ENCODE measurements around the gene KMT5C.

DNA sequence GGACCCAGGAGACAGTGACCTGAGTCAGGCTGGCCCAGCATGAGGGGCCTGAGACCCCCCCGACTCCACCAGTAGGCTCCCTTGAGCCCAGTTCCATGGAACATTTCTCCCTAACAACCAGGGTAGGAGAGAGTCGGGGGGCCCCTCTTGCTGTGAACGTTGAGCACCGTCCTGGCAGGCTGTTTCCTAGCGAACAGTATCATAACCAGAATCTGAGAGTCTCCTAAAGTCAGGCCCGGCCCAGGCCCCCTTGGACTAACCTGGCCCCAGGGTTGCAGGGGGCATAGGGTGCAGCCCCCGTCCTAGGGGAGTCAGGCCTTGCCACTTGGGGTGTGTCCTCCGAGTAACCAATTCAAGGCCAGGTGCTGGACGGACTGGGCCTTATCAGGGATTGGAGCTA, 28.3 kb upstream of the KMT5C start:
- TF ChIP-seq ARNTL (CRISPR knock-in tag; IDR thresholded peaks at IDR 0.05; ENCODE audit: borderline replicate concordance, low read depth) = no peak
- no peak for TF ChIP-seq PPARA (CRISPR knock-in tag; IDR thresholded peaks at IDR 0.05; ENCODE audit: borderline replicate concordance)
- TF ChIP-seq RARB (CRISPR knock-in tag; IDR thresholded peaks at IDR 0.05) = no peak
- TF ChIP-seq, protein P1, sequence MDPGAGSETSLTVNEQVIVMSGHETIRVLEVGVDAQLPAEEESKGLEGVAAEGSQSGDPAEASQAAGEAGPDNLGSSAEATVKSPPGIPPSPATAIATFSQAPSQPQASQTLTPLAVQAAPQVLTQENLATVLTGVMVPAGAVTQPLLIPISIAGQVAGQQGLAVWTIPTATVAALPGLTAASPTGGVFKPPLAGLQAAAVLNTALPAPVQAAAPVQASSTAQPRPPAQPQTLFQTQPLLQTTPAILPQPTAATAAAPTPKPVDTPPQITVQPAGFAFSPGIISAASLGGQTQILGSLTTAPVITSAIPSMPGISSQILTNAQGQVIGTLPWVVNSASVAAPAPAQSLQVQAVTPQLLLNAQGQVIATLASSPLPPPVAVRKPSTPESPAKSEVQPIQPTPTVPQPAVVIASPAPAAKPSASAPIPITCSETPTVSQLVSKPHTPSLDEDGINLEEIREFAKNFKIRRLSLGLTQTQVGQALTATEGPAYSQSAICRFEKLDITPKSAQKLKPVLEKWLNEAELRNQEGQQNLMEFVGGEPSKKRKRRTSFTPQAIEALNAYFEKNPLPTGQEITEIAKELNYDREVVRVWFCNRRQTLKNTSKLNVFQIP (CRISPR knock-in tag; IDR thresholded peaks at IDR 0.05; ENCODE audit: borderline replicate concordance, low read depth) = no peak

Measured in SK-N-SH treated with all-trans-retinoic acid at 6 μM for 48 hours (cell line).